Activated CD8-positive, alpha-beta T cell treated with anti-CD3 and anti-CD28 coated beads for 36 hours (primary cell): ENCODE data around the gene MCM10. TPM values are rescaled to one million over a fixed set of nuclear protein-coding genes. Genes with fewer than 3 reads are reported as not detected.

ENCODE experiments used
- ATAC-seq: fragments of 200-7000 bp; cut with Tn5 transposase; one replicate; pipeline ENCODE4 v1.10.0; 2021; ENCODE audit warnings: mild to moderate bottlenecking, moderate library complexity
- CTCF ChIA-PET: fragments of 350-600 bp; sonication (Branson Sonifier 250); formaldehyde crosslinking; loops from one replicate; lab custom pipeline; 2021; ENCODE audit warnings: antibody characterized with exemption; lab: Charles Lee
- POLR2A ChIA-PET: fragments of 350-600 bp; sonication (Branson Sonifier 250); formaldehyde crosslinking; loops from one replicate; lab custom pipeline; 2021; ENCODE audit warnings: antibody characterized with exemption; lab: Charles Lee
- DNase-seq: peaks from one replicate; pipeline ENCODE4 v3.0.0-alpha.2; 2020
- H3K27ac Mint-ChIP-seq: one replicate; pipeline ENCODE4 v1.8.0; 2021; ENCODE audit warnings: mild to moderate bottlenecking, mixed read lengths
- H3K27me3 Mint-ChIP-seq: one replicate; pipeline ENCODE4 v1.8.0; 2021; ENCODE audit warnings: mixed read lengths
- H3K36me3 Mint-ChIP-seq: one replicate; pipeline ENCODE4 v1.8.0; 2021; ENCODE audit warnings: low read depth, mixed read lengths
- H3K4me1 Mint-ChIP-seq: one replicate; pipeline ENCODE4 v1.8.0; 2021; ENCODE audit warnings: low read depth, mixed read lengths
- H3K4me3 Mint-ChIP-seq: one replicate; pipeline ENCODE4 v1.8.0; 2021; ENCODE audit warnings: mild to moderate bottlenecking, moderate library complexity, mixed read lengths
- H3K9me3 Mint-ChIP-seq: one replicate; pipeline ENCODE4 v1.8.0; 2021; ENCODE audit warnings: mixed read lengths
- CTCF ChIP-seq: fragments of 200-600 bp; IDR thresholded peaks from one replicate; pipeline ENCODE4 v1.8.0; 2022; ENCODE audit warnings: antibody characterized with exemption, mild to moderate bottlenecking
- intact Hi-C: fragments of 100-400 bp; cut with micrococcal nuclease; formaldehyde crosslinking; loops from one replicate; pipeline ENCODE4 v1.10.0; 2022
- total RNA-seq, 2 experiments: library from RNA; stranded (reverse); gene quantifications; one replicate each; pipeline ENCODE4 v1.2.3, GENCODE V29; 2021

Gene MCM10
- total RNA-seq, 2 experiments from 2014 or later: 65.4 to 69.0 TPM

- H3K27ac Mint-ChIP-seq: peak overlapping the region; percentile 52
- POLR2A ChIA-PET: no interaction called here
- CTCF ChIA-PET: interaction anchor here (1.1 to 2.2 kb wide), 2 partner anchors 19 to 183 kb away, joined by 3 to 7 read pairs; partner anchors contain the start of gene OPTN
- H3K36me3 Mint-ChIP-seq: peaks cover 42% of the 10 kb centered on the region
- peaks cover 11% of the 10 kb centered on the region for H3K4me1 Mint-ChIP-seq
- ATAC-seq: no peak
- H3K27me3 Mint-ChIP-seq: no peaks in the 10 kb centered on the region
- H3K4me3 Mint-ChIP-seq: no peak overlapping the region
- H3K9me3 Mint-ChIP-seq: no peaks in the 10 kb centered on the region
- intact Hi-C loops: no loop called here
- TF ChIP-seq CTCF: no peak
- DNase-seq: no peak
These were observed 42.5 kb upstream of the MCM10 start for GRCh38 chr10:13118784-13119410.

- CTCF ChIA-PET: no interaction called here
- Mint-ChIP-seq H3K36me3 (peaks cover 40% of the 10 kb centered on the region), H3K27ac (no peak overlapping the region), H3K9me3 (no peaks in the 10 kb centered on the region), H3K27me3 (no peaks in the 10 kb centered on the region), H3K4me1 (peaks cover 8% of the 10 kb centered on the region), H3K4me3 (no peak overlapping the region)
- no peak for DNase-seq
- no peak for ATAC-seq
- TF ChIP-seq CTCF: no peak
- intact Hi-C loops: no loop called here
- POLR2A ChIA-PET: no interaction called here
These were observed 40.4 kb upstream of the MCM10 start for GRCh38 chr10:13120786-13121499.

GRCh38 chr10:13121500-13121854 is 39.9 kb upstream of the MCM10 start:
- TF ChIP-seq CTCF: no peak
- peaks cover 40% of the 10 kb centered on the region for H3K36me3 Mint-ChIP-seq
- ATAC-seq: no peak
- no peaks in the 10 kb centered on the region for H3K27me3 Mint-ChIP-seq
- ChIA-PET POLR2A (no interaction called here), CTCF (no interaction called here)
- no peak overlapping the region for H3K4me3 Mint-ChIP-seq
- no peak for DNase-seq
- intact Hi-C loops: no loop called here
- no peaks in the 10 kb centered on the region for H3K9me3 Mint-ChIP-seq
- H3K4me1 Mint-ChIP-seq: peaks cover 5% of the 10 kb centered on the region
- H3K27ac Mint-ChIP-seq: no peak overlapping the region

GRCh38 chr10:13136651-13137050 is 24.7 kb upstream of the MCM10 start:
- Mint-ChIP-seq H3K9me3 (no peaks in the 10 kb centered on the region), H3K4me3 (no peak overlapping the region), H3K27ac (no peak overlapping the region), H3K4me1 (no peaks in the 10 kb centered on the region), H3K36me3 (peaks cover 45% of the 10 kb centered on the region), H3K27me3 (no peaks in the 10 kb centered on the region)
- CTCF ChIA-PET: no interaction called here
- intact Hi-C loops: no loop called here
- DNase-seq (no peak), ATAC-seq (no peak)
- TF ChIP-seq CTCF: no peak
- POLR2A ChIA-PET: no interaction called here

DNA sequence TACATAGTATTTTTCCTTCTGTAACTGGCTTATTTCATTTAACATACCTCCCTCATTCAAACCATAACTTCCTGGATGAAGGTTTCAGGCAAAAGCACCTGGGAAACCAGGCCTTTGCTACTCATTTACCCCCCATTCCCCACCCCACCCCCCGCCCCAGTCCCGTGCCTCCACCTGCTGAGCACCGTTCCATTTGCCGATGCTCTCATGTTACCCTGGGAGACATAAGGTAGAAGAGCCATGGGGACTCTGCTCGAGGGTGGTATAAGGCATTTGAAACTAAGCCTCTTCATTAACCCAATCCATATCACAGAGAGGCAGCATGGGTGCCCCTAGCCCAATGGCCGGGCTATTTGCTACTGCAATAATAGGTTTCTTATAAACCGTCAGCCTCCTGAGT is 22.2 kb upstream of the MCM10 start:
- intact Hi-C loops: no loop called here
- no peak for TF ChIP-seq CTCF
- Mint-ChIP-seq H3K36me3 (peaks cover 43% of the 10 kb centered on the region), H3K4me3 (no peak overlapping the region), H3K27ac (no peak overlapping the region), H3K27me3 (no peaks in the 10 kb centered on the region), H3K4me1 (no peaks in the 10 kb centered on the region), H3K9me3 (peaks cover 3% of the 10 kb centered on the region)
- ATAC-seq (no peak), DNase-seq (no peak)
- ChIA-PET POLR2A (no interaction called here), CTCF (interaction anchor here (1.3 kb wide), 1 partner anchor 40 kb away, joined by 3 read pairs; the partner anchor contains the start of gene OPTN)
